NB4 (cell line): ENCODE data around the gene ITPR3.

Experiments used
- MYC ChIP-seq: IDR thresholded peaks from 2 replicates; pipeline ENCODE4 v1.6.1; 2011; ENCODE audit warnings: low read depth, low read length
- POLR2A ChIP-seq: IDR thresholded peaks from 2 replicates; pipeline ENCODE4 v1.6.1; 2011; ENCODE audit warnings: mild to moderate bottlenecking; ENCODE audit not compliant: insufficient read length; ENCODE audit errors: extremely low read depth
- TF ChIP-seq, protein P1 (sequence below): IDR thresholded peaks from one replicate; pipeline ENCODE4 v1.5.1; 2012; ENCODE audit warnings: low read depth, low read length
- TF ChIP-seq, protein P2 (sequence below): IDR thresholded peaks from 2 replicates; pipeline ENCODE4 v1.6.1; 2011; ENCODE audit warnings: low read depth, low read length

DNA sequence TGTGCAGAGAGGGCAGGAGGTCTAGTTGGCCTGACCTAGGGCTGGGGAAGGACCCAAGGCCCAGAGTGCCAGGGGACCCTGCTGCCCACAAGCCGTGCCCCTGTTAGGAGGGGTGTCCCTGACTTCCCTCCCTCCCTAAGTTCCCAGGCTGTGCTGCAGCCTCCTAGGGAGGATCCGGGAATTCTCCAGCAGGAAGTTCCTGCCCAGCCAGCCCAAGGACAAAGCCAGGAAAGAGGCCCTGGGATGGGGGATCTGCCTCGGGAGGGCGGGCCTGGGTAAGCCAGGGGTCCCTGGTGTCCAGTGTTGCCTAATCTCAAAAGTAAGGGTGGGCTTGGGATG lies 31.8 kb upstream of the ITPR3 start:
- no peak for TF ChIP-seq POLR2A
- TF ChIP-seq, protein P1, sequence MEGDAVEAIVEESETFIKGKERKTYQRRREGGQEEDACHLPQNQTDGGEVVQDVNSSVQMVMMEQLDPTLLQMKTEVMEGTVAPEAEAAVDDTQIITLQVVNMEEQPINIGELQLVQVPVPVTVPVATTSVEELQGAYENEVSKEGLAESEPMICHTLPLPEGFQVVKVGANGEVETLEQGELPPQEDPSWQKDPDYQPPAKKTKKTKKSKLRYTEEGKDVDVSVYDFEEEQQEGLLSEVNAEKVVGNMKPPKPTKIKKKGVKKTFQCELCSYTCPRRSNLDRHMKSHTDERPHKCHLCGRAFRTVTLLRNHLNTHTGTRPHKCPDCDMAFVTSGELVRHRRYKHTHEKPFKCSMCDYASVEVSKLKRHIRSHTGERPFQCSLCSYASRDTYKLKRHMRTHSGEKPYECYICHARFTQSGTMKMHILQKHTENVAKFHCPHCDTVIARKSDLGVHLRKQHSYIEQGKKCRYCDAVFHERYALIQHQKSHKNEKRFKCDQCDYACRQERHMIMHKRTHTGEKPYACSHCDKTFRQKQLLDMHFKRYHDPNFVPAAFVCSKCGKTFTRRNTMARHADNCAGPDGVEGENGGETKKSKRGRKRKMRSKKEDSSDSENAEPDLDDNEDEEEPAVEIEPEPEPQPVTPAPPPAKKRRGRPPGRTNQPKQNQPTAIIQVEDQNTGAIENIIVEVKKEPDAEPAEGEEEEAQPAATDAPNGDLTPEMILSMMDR: no peak
- TF ChIP-seq, protein P2, sequence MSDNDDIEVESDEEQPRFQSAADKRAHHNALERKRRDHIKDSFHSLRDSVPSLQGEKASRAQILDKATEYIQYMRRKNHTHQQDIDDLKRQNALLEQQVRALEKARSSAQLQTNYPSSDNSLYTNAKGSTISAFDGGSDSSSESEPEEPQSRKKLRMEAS: no peak
- TF ChIP-seq MYC: no peak
